ENCODE data around the gene LAMTOR2.

- TF ChIP-seq EZH2 (IDR thresholded peaks at IDR 0.05) (no peak), CTCF (IDR thresholded peaks at IDR 0.05) (no peak), EZH2phosphoT487 (IDR thresholded peaks at IDR 0.05) (no peak)
Observed at GRCh38 chr1:156006666-156007376, 47.8 kb upstream of the LAMTOR2 start.

Measured in neural progenitor cell (in vitro differentiated cells).